ENCODE results near the gene KCNK17.

DNA sequence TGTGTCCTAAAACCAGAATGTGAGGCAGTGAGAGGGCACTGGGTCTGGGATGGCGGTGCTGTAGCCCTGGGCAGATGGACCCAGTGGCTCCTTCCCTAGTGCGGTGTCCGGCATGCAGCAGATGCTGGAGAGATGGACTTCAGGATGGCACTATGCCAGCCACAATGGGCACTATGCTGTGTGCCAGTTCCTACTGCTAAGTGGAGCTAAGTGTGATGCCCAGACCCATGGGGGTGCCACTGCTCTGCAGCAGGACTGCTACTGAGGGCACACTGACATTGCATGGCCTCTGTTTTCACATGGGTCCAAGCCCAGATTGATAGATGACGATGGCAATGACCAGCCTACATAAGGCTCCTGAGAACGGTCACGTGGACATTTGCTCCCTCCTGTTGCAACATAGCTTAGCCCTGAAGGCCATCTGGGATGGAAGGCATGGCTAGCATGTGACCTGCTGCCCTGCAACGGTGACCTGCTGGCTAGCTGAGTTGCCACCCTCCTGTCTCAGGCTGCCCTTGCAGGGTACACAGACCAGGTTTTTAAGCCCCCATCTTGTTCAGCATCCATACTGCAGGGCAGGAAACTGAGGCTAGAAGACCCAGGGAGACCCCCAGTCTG lies 39.6 kb upstream of the KCNK17 start:
- TF ChIP-seq, protein P1, sequence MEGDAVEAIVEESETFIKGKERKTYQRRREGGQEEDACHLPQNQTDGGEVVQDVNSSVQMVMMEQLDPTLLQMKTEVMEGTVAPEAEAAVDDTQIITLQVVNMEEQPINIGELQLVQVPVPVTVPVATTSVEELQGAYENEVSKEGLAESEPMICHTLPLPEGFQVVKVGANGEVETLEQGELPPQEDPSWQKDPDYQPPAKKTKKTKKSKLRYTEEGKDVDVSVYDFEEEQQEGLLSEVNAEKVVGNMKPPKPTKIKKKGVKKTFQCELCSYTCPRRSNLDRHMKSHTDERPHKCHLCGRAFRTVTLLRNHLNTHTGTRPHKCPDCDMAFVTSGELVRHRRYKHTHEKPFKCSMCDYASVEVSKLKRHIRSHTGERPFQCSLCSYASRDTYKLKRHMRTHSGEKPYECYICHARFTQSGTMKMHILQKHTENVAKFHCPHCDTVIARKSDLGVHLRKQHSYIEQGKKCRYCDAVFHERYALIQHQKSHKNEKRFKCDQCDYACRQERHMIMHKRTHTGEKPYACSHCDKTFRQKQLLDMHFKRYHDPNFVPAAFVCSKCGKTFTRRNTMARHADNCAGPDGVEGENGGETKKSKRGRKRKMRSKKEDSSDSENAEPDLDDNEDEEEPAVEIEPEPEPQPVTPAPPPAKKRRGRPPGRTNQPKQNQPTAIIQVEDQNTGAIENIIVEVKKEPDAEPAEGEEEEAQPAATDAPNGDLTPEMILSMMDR (conservative IDR thresholded peaks at IDR 0.05; ENCODE audit: low read length), result no peak
- TF ChIP-seq EZH2phosphoT487 (IDR thresholded peaks at IDR 0.05; ENCODE audit: borderline replicate concordance, low read depth, low read length), result no peak
